ENCODE measurements around the gene TOMM5.

- TF ChIP-seq CTCF (IDR thresholded peaks at IDR 0.05; ENCODE audit: insufficient read depth, low read length) (no peak), REST (IDR thresholded peaks at IDR 0.05; ENCODE audit: insufficient replicate concordance, low read depth) (no peak), GABPA (IDR thresholded peaks at IDR 0.05; ENCODE audit: low read depth) (no peak), POLR2AphosphoS5 (IDR thresholded peaks at IDR 0.05; ENCODE audit: low read depth) (no peak), SPI1 (IDR thresholded peaks at IDR 0.05; ENCODE audit: borderline replicate concordance, low read depth) (no peak)
Observed at GRCh38 chr9:37541465-37541864, 50.9 kb downstream of the TOMM5 start.
